ENCODE measurements around the gene TBC1D22A.

The TBC1D22A gene

GRCh38 chr22:47215851-47216250 lies 453.4 kb downstream of the TBC1D22A start:
- DNase-seq: no peak

GRCh38 chr22:47218671-47219070 lies 456.2 kb downstream of the TBC1D22A start:
- no peak for DNase-seq
- no peak for TF ChIP-seq GATA1 (IDR thresholded peaks at IDR 0.05; ENCODE audit: low read depth, low read length)
- TF ChIP-seq POLR2A (IDR thresholded peaks at IDR 0.05; ENCODE audit: low read length): no peak

More at GRCh38 chr22:47215851-47216250, 453.4 kb downstream of the TBC1D22A start:
- TF ChIP-seq POLR2A (IDR thresholded peaks at IDR 0.05; ENCODE audit: low read length): no peak
- TF ChIP-seq GATA1 (IDR thresholded peaks at IDR 0.05; ENCODE audit: low read depth, low read length): no peak

GRCh38 chr22:47219789-47220188 lies 457.3 kb downstream of the TBC1D22A start:
- DNase-seq: no peak
- no peak for TF ChIP-seq GATA1 (IDR thresholded peaks at IDR 0.05; ENCODE audit: low read depth, low read length)

- TF ChIP-seq POLR2A (IDR thresholded peaks at IDR 0.05; ENCODE audit: low read length) (no peak), GATA1 (IDR thresholded peaks at IDR 0.05; ENCODE audit: low read depth, low read length) (no peak)
- no peak for DNase-seq
Observed at GRCh38 chr22:47220752-47221151, 458.3 kb downstream of the TBC1D22A start.

- no peak for TF ChIP-seq POLR2A (IDR thresholded peaks at IDR 0.05; ENCODE audit: low read length)
- TF ChIP-seq GATA1 (IDR thresholded peaks at IDR 0.05; ENCODE audit: low read depth, low read length): no peak
- DNase-seq: no peak
Observed at GRCh38 chr22:47221840-47222615, 459.6 kb downstream of the TBC1D22A start.
